Dedifferentiated amniotic fluid mesenchymal stem cell (primary cell): ENCODE measurements around the gene SEC23IP.

Experiments used
- DNase-seq: peaks from one replicate; pipeline ENCODE4 v3.0.0-alpha.2; 2016; ENCODE audit errors: extremely low spot score

SEC23IP gene

GRCh38 chr10:119940487-119940886, 48.0 kb downstream of the SEC23IP start:
- DNase-seq = no peak

- DNase-seq = no peak
Measured at GRCh38 chr10:119942973-119943372, 50.4 kb downstream of the SEC23IP start.

GRCh38 chr10:119945805-119946204, 53.3 kb downstream of the SEC23IP start:
- no peak for DNase-seq

GRCh38 chr10:119947300-119947699, 54.8 kb downstream of the SEC23IP start:
- no peak for DNase-seq

GRCh38 chr10:119957451-119957850, 64.9 kb downstream of the SEC23IP start:
- DNase-seq = no peak

- no peak for DNase-seq
Measured at GRCh38 chr10:119962837-119963236, 70.3 kb downstream of the SEC23IP start.

GRCh38 chr10:119967066-119967465, 74.5 kb downstream of the SEC23IP start:
- DNase-seq = no peak

GRCh38 chr10:119969609-119970008, 77.1 kb downstream of the SEC23IP start:
- no peak for DNase-seq

- no peak for DNase-seq
Measured at GRCh38 chr10:119970107-119970506, 77.6 kb downstream of the SEC23IP start.

GRCh38 chr10:119970963-119971362, 78.4 kb downstream of the SEC23IP start:
- DNase-seq = no peak

- no peak for DNase-seq
Measured at GRCh38 chr10:119973281-119973680, 80.8 kb downstream of the SEC23IP start.

- no peak for DNase-seq
Measured at GRCh38 chr10:119976421-119976820, 83.9 kb downstream of the SEC23IP start.

- no peak for DNase-seq
Measured at GRCh38 chr10:119980956-119981750, 88.6 kb downstream of the SEC23IP start.

- no peak for DNase-seq
Measured at GRCh38 chr10:119981826-119982225, 89.3 kb downstream of the SEC23IP start.

GRCh38 chr10:119988333-119988732, 95.8 kb downstream of the SEC23IP start:
- no peak for DNase-seq

- DNase-seq = no peak
Measured at GRCh38 chr10:119989966-119990365, 97.4 kb downstream of the SEC23IP start.

- no peak for DNase-seq
Measured at GRCh38 chr10:119991066-119991465, 98.5 kb downstream of the SEC23IP start.

GRCh38 chr10:119991816-119992215, 99.3 kb downstream of the SEC23IP start:
- DNase-seq = no peak
